ENCODE data around the gene DDX27. TPM values are rescaled to one million over a fixed set of nuclear protein-coding genes. Genes with fewer than 3 reads are reported as not detected.

DDX27 gene
- total RNA-seq, 1 donor from 2014 or later, result 15.8 TPM

DNA sequence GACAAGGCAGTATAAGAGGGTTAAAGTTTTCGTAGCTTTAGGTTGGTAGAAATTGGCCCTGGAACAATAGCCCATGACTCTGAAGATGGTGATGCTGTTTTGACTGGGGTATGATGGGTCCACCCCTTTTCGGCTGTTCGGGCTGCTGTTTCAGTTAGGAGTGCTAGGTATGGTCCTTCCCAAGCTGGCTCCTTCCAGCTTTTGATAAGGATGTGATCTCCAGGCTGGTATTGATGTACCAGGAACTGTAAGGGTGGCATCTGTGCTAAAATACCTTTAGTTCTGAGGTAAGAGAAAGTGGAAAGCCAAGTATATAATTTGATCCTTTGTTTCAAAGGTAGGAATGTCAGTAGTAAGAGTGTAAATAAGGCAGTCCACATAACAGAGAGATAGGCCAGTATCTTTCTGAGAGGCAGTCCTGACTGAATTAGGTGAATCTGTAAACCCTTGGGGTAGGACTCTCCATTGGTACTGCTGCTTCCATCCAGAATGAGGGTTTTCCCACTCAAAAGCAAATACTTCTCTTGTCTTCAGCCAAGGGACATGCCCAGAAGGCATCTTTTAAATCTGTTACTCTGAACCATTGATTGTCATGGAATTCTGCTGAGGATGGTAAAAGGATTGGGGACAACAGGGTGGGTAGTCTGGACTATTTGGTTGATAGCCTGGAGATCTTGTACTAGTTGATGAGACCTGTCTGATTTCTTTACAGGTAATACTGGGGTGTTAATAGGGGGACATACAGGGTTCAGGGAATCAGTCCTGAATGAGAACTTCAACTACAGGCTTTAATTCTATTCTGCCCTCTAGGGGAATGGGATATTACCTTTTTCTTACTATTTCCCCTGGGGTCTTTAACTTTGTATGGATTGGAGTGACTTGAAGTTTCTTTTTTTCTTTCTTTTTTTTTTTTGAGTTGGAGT, 64.7 kb downstream of the DDX27 start:
- DNase-seq (ENCODE audit: missing footprints), result no peak
- intact Hi-C loops (cut with DNase I), result no loop called here
- ATAC-seq, result no peak

DNA sequence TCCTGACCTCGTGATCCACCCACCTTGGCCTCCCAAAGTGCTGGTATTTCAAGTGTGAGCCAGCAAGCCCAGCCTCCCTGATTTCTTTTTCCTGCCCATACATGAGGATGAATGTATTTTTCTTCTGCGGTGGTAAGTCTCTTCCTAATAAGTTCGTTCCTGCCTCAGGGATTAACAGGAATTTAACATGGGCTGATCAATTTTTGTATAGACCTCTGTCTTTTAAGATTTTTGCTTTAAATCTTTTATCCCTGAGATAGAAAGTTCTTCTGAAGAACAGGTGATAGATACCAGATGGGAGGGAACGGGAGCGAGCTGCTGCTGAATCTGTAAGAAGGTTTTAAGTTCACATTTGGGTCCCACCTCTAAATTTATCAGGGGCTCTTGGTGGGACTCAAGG, 65.6 kb downstream of the DDX27 start:
- ATAC-seq (no peak), DNase-seq (ENCODE audit: missing footprints) (no peak)
- intact Hi-C loops (cut with DNase I), result no loop called here

DNA sequence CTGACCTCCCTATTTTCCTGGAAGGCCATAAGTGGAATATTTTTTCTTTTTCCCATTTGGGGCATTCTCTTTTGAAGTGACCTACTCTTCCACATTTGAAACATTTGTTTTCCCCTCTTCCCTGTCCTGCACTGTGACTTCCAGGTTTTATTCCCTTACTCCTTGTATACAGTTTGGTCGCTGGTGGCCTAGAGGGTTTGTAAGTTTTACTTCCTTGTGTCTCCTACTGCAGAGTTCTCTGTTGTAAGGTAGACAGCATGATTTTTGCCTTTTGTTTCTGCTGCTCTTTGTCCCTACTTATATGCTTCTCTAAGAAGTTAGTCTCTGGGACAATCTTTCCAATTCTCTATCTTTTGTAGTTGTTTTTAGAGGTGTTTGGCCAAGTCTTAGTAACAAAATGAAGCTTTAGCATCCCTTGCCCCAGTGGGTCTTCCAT, 66.0 kb downstream of the DDX27 start:
- intact Hi-C loops (cut with DNase I), result no loop called here
- DNase-seq (ENCODE audit: missing footprints) (no peak), ATAC-seq (no peak)

DNA sequence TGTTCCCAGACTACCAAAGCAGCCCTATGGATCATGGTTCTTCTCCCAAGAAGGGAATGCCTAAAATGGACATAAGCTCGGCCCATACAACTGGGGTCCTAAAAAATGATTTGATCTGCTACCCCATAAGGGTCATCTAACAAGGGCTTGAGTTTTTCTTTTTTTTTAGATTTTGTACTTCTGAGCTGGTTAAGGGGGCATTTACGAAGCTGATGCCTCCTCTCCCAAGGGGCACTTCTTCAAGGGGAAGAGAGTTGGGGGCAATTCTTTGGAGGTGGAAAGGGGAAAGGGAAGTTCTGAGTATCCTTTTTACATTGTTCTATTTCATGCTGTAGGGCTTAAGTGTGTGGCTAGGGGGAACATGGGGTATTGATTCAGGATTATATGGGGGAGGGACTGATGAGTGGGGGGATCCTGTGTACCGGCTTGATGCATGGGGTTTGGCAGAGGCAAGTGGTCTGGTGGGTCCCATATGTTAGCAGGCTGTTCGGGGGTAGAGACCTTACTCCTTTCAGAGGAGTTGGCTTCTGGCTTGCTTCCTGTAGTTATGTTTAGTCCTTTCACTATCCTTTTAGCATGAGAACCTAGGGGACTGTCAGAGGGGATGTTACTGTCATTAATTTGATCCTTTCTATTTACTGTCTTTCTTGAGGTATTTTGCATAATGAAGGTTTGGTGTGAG, 66.7 kb downstream of the DDX27 start:
- DNase-seq (ENCODE audit: missing footprints) (no peak), ATAC-seq (no peak)
- intact Hi-C loops (cut with DNase I), result no loop called here

- intact Hi-C loops (cut with DNase I), result no loop called here
- DNase-seq (ENCODE audit: missing footprints), result no peak
- ATAC-seq, result no peak
These were observed 67.7 kb downstream of the DDX27 start for GRCh38 chr20:49286689-49287551.

DNA sequence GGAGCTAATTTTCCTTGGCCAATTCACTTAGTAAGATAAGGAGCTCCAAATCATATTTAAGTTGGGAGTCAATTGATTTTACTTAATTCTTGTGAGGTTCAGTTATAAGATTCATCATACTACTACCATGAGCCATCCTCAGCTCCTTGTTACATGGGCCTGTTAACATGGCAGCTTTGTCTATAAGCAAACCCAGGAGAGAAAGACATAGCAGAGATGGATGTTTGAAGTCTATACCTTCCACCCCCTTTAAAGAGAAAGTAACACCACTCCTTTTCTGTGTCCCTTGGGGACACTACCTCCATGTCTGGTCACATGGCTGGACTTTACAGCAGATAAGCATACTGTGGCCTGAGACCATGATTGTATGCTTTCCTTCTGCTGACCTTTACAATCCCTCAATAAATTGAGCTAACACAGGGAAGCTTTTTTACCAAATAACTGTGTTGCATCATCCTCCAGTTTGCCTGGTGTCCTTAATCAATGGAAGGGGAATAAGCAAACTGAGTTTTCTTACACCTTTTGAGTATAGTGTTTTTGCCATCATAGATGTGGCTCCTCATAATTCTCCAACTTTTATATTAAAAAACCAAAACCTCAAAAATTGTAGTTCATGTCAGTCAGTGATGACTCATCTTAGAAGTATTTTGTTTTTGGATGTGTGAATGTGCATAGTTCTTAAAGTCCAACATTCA, 68.5 kb downstream of the DDX27 start:
- DNase-seq (ENCODE audit: missing footprints) (no peak), ATAC-seq (no peak)
- intact Hi-C loops (cut with DNase I), result no loop called here

DNA sequence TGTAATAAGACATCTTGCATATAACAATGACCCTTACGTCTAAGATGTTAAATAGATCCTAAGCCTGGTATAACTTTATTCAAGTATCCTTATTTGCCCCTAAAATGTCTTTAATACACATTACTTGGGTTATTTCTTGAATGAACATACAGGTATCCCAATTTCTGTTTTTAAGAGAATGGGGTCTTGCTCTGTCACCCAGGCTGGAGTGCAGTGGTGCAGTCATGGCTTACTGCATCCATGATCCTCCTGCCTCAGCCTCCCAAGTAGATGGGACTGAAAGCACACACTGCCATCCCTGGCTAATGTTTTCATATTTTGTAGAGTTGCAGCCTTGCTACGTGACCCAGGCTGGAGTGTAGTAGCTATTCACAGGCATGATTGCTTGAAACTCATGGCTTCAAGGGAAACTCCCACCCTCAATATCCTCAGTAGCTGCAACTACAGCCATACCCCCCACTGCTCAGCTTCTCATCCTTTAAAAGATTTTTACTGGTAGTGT, 69.1 kb downstream of the DDX27 start:
- ATAC-seq (no peak), DNase-seq (ENCODE audit: missing footprints) (no peak)
- intact Hi-C loops (cut with DNase I), result no loop called here

- ATAC-seq, result no peak
- DNase-seq (ENCODE audit: missing footprints), result no peak
- intact Hi-C loops (cut with DNase I), result no loop called here
These were observed 69.8 kb downstream of the DDX27 start for GRCh38 chr20:49288784-49289696.

DNA sequence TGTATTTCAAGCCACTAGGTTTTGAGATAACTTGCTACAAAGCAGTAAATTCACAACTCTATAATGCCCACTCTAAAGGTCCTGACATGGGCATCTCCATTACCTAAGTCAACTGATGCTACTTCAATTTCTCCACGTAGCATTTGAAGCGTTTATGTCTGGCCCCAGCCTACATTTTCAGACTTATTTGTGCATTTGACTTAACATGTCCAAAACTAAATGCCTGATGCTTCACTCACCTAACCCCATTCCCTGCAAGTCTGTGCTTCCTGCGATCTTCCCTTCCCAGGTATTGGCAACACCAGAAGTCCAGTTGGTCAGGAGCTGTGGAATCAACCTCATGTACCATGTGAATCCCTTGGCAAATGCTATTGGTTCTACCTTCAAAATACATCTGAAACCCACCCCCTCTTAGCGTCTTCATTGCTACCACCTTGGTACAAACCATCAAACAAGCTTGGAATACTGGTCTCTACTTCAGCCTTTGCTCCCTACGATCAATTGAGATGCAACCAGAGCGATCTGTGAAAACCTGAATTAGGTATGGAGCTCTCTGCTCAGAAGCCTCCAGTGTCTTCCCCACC, 71.5 kb downstream of the DDX27 start:
- intact Hi-C loops (cut with DNase I), result no loop called here
- DNase-seq (ENCODE audit: missing footprints) (no peak), ATAC-seq (no peak)

DNA sequence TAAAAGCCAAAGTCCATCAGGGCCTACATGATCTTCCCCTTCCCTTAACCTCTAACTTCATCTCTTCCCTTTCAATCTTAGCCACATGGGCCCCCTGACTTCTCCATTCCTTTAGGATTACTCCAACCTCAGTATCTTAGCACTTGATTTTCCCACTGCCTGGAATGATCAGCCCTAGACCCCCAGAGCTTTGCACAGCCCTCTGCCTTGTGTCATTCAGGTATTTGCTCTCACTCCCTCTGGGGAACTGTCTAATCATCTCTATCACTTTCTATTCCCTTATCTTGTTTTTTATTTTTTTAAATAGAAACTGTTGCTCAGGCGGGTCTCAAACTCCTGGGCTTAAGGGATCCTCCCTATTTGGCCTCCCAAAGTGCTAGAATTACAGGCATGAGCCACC, 72.0 kb downstream of the DDX27 start:
- intact Hi-C loops (cut with DNase I), result no loop called here
- DNase-seq (ENCODE audit: missing footprints), result no peak
- no peak for ATAC-seq

DNA sequence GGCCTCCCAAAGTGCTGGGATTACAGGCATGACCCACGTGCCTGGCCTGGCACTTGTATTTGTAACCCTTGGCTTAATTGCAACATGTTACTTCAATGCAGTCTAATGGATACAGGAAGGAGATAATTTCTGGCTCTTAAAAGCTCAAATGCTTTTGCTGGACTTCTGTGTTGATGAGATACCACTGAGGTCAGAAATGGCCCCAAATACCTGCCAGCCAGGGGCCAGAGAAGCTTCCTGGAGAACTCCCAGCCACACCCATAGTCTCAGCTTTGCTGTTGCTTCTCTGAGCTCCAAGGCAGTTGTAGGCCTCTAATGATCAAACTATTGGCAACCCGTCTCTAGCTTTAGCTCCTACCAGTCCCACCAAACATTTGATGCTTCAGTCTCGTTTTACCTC, 72.8 kb downstream of the DDX27 start:
- DNase-seq (ENCODE audit: missing footprints) (no peak), ATAC-seq (no peak)
- intact Hi-C loops (cut with DNase I), result no loop called here

- no peak for ATAC-seq
- no peak for DNase-seq (ENCODE audit: missing footprints)
- intact Hi-C loops (cut with DNase I), result no loop called here
These were observed 73.9 kb downstream of the DDX27 start for GRCh38 chr20:49293122-49293521.

Other genes with a start within 250 kb of the DDX27 start
- gene CSE1L, start 173.1 kb upstream of the DDX27 start, total RNA-seq, result 41.4 TPM
- gene STAU1, start 31.1 kb upstream of the DDX27 start, total RNA-seq, result 60.7 TPM
- gene ZNFX1, start 58.6 kb downstream of the DDX27 start, total RNA-seq, result 21.0 TPM